Activated CD8-positive, alpha-beta T cell treated with anti-CD3 and anti-CD28 coated beads for 36 hours (primary cell): ENCODE data around the gene EPHB4. TPM values are rescaled to one million over a fixed set of nuclear protein-coding genes. Genes with fewer than 3 reads are reported as not detected.
A peak's percentile ranks its signal among the peaks of the same experiment; 100 is the strongest.

ENCODE experiments used
- ATAC-seq: fragments of 200-7000 bp; cut with Tn5 transposase; one replicate; pipeline ENCODE4 v1.10.0; 2021; ENCODE audit warnings: mild to moderate bottlenecking, moderate library complexity
- CTCF ChIA-PET: fragments of 350-600 bp; sonication (Branson Sonifier 250); formaldehyde crosslinking; loops from one replicate; lab custom pipeline; 2021; ENCODE audit warnings: antibody characterized with exemption; lab: Charles Lee
- POLR2A ChIA-PET: fragments of 350-600 bp; sonication (Branson Sonifier 250); formaldehyde crosslinking; loops from one replicate; lab custom pipeline; 2021; ENCODE audit warnings: antibody characterized with exemption; lab: Charles Lee
- DNase-seq: peaks from one replicate; pipeline ENCODE4 v3.0.0-alpha.2; 2020
- H3K27ac Mint-ChIP-seq: one replicate; pipeline ENCODE4 v1.8.0; 2021; ENCODE audit warnings: mild to moderate bottlenecking, mixed read lengths
- H3K27me3 Mint-ChIP-seq: one replicate; pipeline ENCODE4 v1.8.0; 2021; ENCODE audit warnings: mixed read lengths
- H3K36me3 Mint-ChIP-seq: one replicate; pipeline ENCODE4 v1.8.0; 2021; ENCODE audit warnings: low read depth, mixed read lengths
- H3K4me1 Mint-ChIP-seq: one replicate; pipeline ENCODE4 v1.8.0; 2021; ENCODE audit warnings: low read depth, mixed read lengths
- H3K4me3 Mint-ChIP-seq: one replicate; pipeline ENCODE4 v1.8.0; 2021; ENCODE audit warnings: mild to moderate bottlenecking, moderate library complexity, mixed read lengths
- H3K9me3 Mint-ChIP-seq: one replicate; pipeline ENCODE4 v1.8.0; 2021; ENCODE audit warnings: mixed read lengths
- CTCF ChIP-seq: fragments of 200-600 bp; IDR thresholded peaks from one replicate; pipeline ENCODE4 v1.8.0; 2022; ENCODE audit warnings: antibody characterized with exemption, mild to moderate bottlenecking
- intact Hi-C: fragments of 100-400 bp; cut with micrococcal nuclease; formaldehyde crosslinking; loops from one replicate; pipeline ENCODE4 v1.10.0; 2022
- total RNA-seq, 2 experiments: library from RNA; stranded (reverse); gene quantifications; one replicate each; pipeline ENCODE4 v1.2.3, GENCODE V29; 2021

Gene EPHB4
- total RNA-seq, 2 experiments from 2014 or later: 4.8 to 5.8 TPM

- POLR2A ChIA-PET: interaction anchor here (1.0 kb wide), 1 partner anchor 38 kb away, joined by 3 read pairs; no protein-coding TSS in a partner anchor
- Mint-ChIP-seq H3K9me3 (no peaks in the 10 kb centered on the region), H3K4me3 (no peak overlapping the region), H3K36me3 (no peaks in the 10 kb centered on the region), H3K27ac (no peak overlapping the region), H3K27me3 (peaks cover 3% of the 10 kb centered on the region), H3K4me1 (peaks cover 2% of the 10 kb centered on the region)
- ATAC-seq: no peak
- no peak for TF ChIP-seq CTCF
- intact Hi-C loops: no loop called here
- no peak for DNase-seq
- CTCF ChIA-PET: interaction anchor here (1.0 to 5.0 kb wide), 4 partner anchors 12 to 63 kb away, joined by 3 to 27 read pairs (median 6); partner anchors contain the start of gene SLC12A9
Observed at GRCh38 chr7:100789055-100789454, 38.3 kb downstream of the EPHB4 start.

GRCh38 chr7:100786323-100786722 is 41.0 kb downstream of the EPHB4 start:
- no peak for ATAC-seq
- intact Hi-C loops: no loop called here
- no peak overlapping the region for H3K4me3 Mint-ChIP-seq
- peaks cover 6% of the 10 kb centered on the region for H3K27me3 Mint-ChIP-seq
- no peaks in the 10 kb centered on the region for H3K36me3 Mint-ChIP-seq
- peaks cover 2% of the 10 kb centered on the region for H3K4me1 Mint-ChIP-seq
- peaks cover 3% of the 10 kb centered on the region for H3K9me3 Mint-ChIP-seq
- POLR2A ChIA-PET: no interaction called here
- no peak for TF ChIP-seq CTCF
- CTCF ChIA-PET: interaction anchor here (5.0 kb wide), 1 partner anchor 15 kb away, joined by 27 read pairs; no protein-coding TSS in a partner anchor
- H3K27ac Mint-ChIP-seq: no peak overlapping the region
- DNase-seq: no peak

- H3K27ac Mint-ChIP-seq: no peak overlapping the region
- H3K27me3 Mint-ChIP-seq: peaks cover 6% of the 10 kb centered on the region
- peak overlapping the region; percentile 28 for H3K4me3 Mint-ChIP-seq
- POLR2A ChIA-PET: interaction anchor here (0.7 kb wide), 2 partner anchors 23 to 916 kb away, joined by 3 read pairs; no protein-coding TSS in a partner anchor
- intact Hi-C loops: no loop called here
- H3K36me3 Mint-ChIP-seq: no peaks in the 10 kb centered on the region
- ATAC-seq: peak; percentile 80
- H3K9me3 Mint-ChIP-seq: peaks cover 3% of the 10 kb centered on the region
- TF ChIP-seq CTCF: no peak
- H3K4me1 Mint-ChIP-seq: peaks cover 2% of the 10 kb centered on the region
- CTCF ChIA-PET: interaction anchor here (5.0 kb wide), 1 partner anchor 15 kb away, joined by 27 read pairs; no protein-coding TSS in a partner anchor
- DNase-seq: peak; percentile 40
Observed at GRCh38 chr7:100785878-100786277, 41.4 kb downstream of the EPHB4 start.

- H3K27ac Mint-ChIP-seq: no peak overlapping the region
- TF ChIP-seq CTCF: no peak
- POLR2A ChIA-PET: no interaction called here
- ATAC-seq (no peak), DNase-seq (no peak)
- H3K9me3 Mint-ChIP-seq: peaks cover 3% of the 10 kb centered on the region
- H3K27me3 Mint-ChIP-seq: peaks cover 6% of the 10 kb centered on the region
- H3K4me1 Mint-ChIP-seq: peaks cover 2% of the 10 kb centered on the region
- CTCF ChIA-PET: interaction anchor here (1.0 kb wide), 1 partner anchor 69 kb away, joined by 3 read pairs; the partner anchor contains the start of gene SLC12A9
- H3K4me3 Mint-ChIP-seq: no peak overlapping the region
- intact Hi-C loops: no loop called here
- no peaks in the 10 kb centered on the region for H3K36me3 Mint-ChIP-seq
Observed at GRCh38 chr7:100783804-100784203, 43.5 kb downstream of the EPHB4 start.

- Mint-ChIP-seq H3K4me1 (peaks cover 2% of the 10 kb centered on the region), H3K36me3 (no peaks in the 10 kb centered on the region), H3K27me3 (peaks cover 5% of the 10 kb centered on the region), H3K9me3 (peaks cover 3% of the 10 kb centered on the region), H3K4me3 (no peak overlapping the region), H3K27ac (no peak overlapping the region)
- TF ChIP-seq CTCF: no peak
- CTCF ChIA-PET: interaction anchor here (0.8 to 1.4 kb wide), 3 partner anchors 18 to 50 kb away, joined by 3 to 5 read pairs (median 3); no protein-coding TSS in a partner anchor
- DNase-seq (no peak), ATAC-seq (no peak)
- POLR2A ChIA-PET: no interaction called here
- intact Hi-C loops: no loop called here
Observed at GRCh38 chr7:100781255-100781654, 46.1 kb downstream of the EPHB4 start.
